ENCODE results near the gene PPP1R12C. TPM values are rescaled to one million over a fixed set of nuclear protein-coding genes. Genes with fewer than 3 reads are reported as not detected.

The PPP1R12C gene
- total RNA-seq, 1 donor from 2014 or later, result 34.0 TPM

- no peak for DNase-seq
Measured at GRCh38 chr19:55042688-55043087, 74.7 kb downstream of the PPP1R12C start.

- no peak for DNase-seq
Measured at GRCh38 chr19:55042344-55042678, 75.1 kb downstream of the PPP1R12C start.

GRCh38 chr19:55041627-55042343, 75.7 kb downstream of the PPP1R12C start:
- no peak for DNase-seq

GRCh38 chr19:55041244-55041626, 76.2 kb downstream of the PPP1R12C start:
- DNase-seq, result no peak

Small RNAs within 50 kb of the gene (small RNA-seq; reads per million reads assigned to genes)
- gene MIR7975 (ENCODE audit: low replicate concordance) (not detected), gene RF01210 (ENCODE audit: low replicate concordance) (not detected)

Other genes starting within 250 kb of the PPP1R12C start
- gene FCAR, start 243.4 kb downstream of the PPP1R12C start, total RNA-seq, result 8.4 TPM
- gene NCR1, start 211.5 kb downstream of the PPP1R12C start, total RNA-seq, result 0.30 TPM
- gene NLRP7, start 170.1 kb downstream of the PPP1R12C start, total RNA-seq, result not detected
- 6.5 TPM for gene NLRP2, start 151.3 kb downstream of the PPP1R12C start, total RNA-seq
- 0.20 TPM for gene GP6, start 79.4 kb downstream of the PPP1R12C start, total RNA-seq
- gene RDH13, start 54.5 kb downstream of the PPP1R12C start, total RNA-seq, result 31.6 TPM
- 47.6 TPM for gene EPS8L1, start 41.8 kb downstream of the PPP1R12C start, total RNA-seq
- gene TNNT1, start 31.6 kb upstream of the PPP1R12C start, total RNA-seq, result 65.7 TPM
- 0.89 TPM for gene TNNI3, start 40.1 kb upstream of the PPP1R12C start, total RNA-seq
- gene DNAAF3, start 49.0 kb upstream of the PPP1R12C start, total RNA-seq, result not detected
- gene SYT5, start 62.7 kb upstream of the PPP1R12C start, total RNA-seq, result 1.6 TPM
- gene PTPRH, start 91.9 kb upstream of the PPP1R12C start, total RNA-seq, result 0.39 TPM
- gene TMEM86B, start 111.1 kb upstream of the PPP1R12C start, total RNA-seq, result 1.2 TPM
- 20.8 TPM for gene PPP6R1, start 141.4 kb upstream of the PPP1R12C start, total RNA-seq
- 12.1 TPM for gene HSPBP1, start 162.5 kb upstream of the PPP1R12C start, total RNA-seq
- gene BRSK1, start 166.4 kb upstream of the PPP1R12C start, total RNA-seq, result 3.6 TPM
- 1.1 TPM for gene TMEM150B, start 207.7 kb upstream of the PPP1R12C start, total RNA-seq
- gene KMT5C, start 222.2 kb upstream of the PPP1R12C start, total RNA-seq, result 17.0 TPM
- 3.1 TPM for gene COX6B2, start 237.1 kb upstream of the PPP1R12C start, total RNA-seq
- gene GARIN5B, start 245.6 kb upstream of the PPP1R12C start, total RNA-seq, result not detected

All from skin of body (tissue), 3 donors.